ENCODE results near the gene TRABD.

- TF ChIP-seq CTCF (conservative IDR thresholded peaks at IDR 0.05 in 1 of 2, IDR thresholded peaks at IDR 0.05 in 1 of 2; ENCODE audit: low read depth in 1 of 2, low read length in 2 of 2) (no peak), EZH2 (IDR thresholded peaks at IDR 0.05; ENCODE audit: low read length, missing control alignments) (no peak)
Observed at GRCh38 chr22:50226875-50227165, 41.1 kb downstream of the TRABD start.

Measured in fibroblast of lung (primary cell).